HepG2 (cell line): ENCODE data around the gene KIFC1. TPM values are rescaled to one million over a fixed set of nuclear protein-coding genes. Genes with fewer than 3 reads are reported as not detected.

Source experiments
- ATAC-seq: fragments of 200-7000 bp; cut with Tn5 transposase; 3 replicates; pipeline ENCODE4 v1.9.1; 2020; ENCODE audit warnings: mild to moderate bottlenecking, moderate library complexity
- BruUV-seq: library from RNA; stranded (reverse); fragments of 400-500 nt; replicated peaks from 2 replicates; lab custom pipeline; 2021; lab: Mats Ljungman, UMichigan
- CTCF ChIA-PET: fragments of 300-600 bp; formaldehyde crosslinking; extraction: SDS; loops from one replicate; lab custom pipeline; 2021; ENCODE audit warnings: low total read pairs, inconsistent platforms, low intra/inter-chr PET ratio; lab: Yijun Ruan, JAX
- POLR2A ChIA-PET: fragments of 350-600 bp; sonication (Branson Sonifier 250); formaldehyde crosslinking; loops from one replicate; lab custom pipeline; 2020; ENCODE audit warnings: antibody characterized with exemption, inconsistent platforms; lab: Yijun Ruan, JAX
- DNase-seq: peaks from one replicate; pipeline ENCODE4 v3.0.0-alpha.2; 2015; ENCODE audit warnings: low spot score
- FAIRE-seq: peaks from 3 replicates; lab custom pipeline; 2011; peaks lifted over from hg19 to GRCh38; lab: Jason Lieb, UNC
- H2AFZ ChIP-seq: one replicate; pipeline ENCODE4 v1.6.1; 2011; ENCODE audit warnings: low read length, inconsistent platforms
- H3K27ac ChIP-seq: fragments of 300-600 bp; 3 replicates; pipeline ENCODE4 v1.8.0; 2011; ENCODE audit warnings: mixed run types, mild to moderate bottlenecking, mixed read lengths, low read length, inconsistent platforms; ENCODE audit not compliant: insufficient read depth; ENCODE audit errors: extremely low read length
- H3K27me3 ChIP-seq, 2 experiments: fragments of 200-600 bp in 1 of 2; 2 replicates in 1 of 2; 3 replicates in 1 of 2; pipeline versions ENCODE4 v1.6.0 to v1.8.0; 2011; ENCODE audit warnings: low read length in 2 of 2, mild to moderate bottlenecking in 2 of 2, moderate library complexity in 2 of 2, inconsistent platforms in 1 of 2; ENCODE audit not compliant: insufficient read depth in 2 of 2, control insufficient read depth in 1 of 2
- H3K36me3 ChIP-seq, 2 experiments: fragments of 200-600 bp in 1 of 2; replicated peaks in 1 of 2; 2 replicates in 1 of 2; 3 replicates in 1 of 2; pipeline versions ENCODE4 v1.5.1 to v1.8.0; 2011; ENCODE audit warnings: low read length in 2 of 2, inconsistent platforms in 1 of 2; ENCODE audit not compliant: insufficient read depth in 2 of 2, control insufficient read depth in 1 of 2
- H3K4me1 ChIP-seq: 2 replicates; pipeline ENCODE4 v1.5.1; 2012; ENCODE audit warnings: low read length, inconsistent platforms; ENCODE audit not compliant: insufficient read depth
- H3K4me2 ChIP-seq: 2 replicates; pipeline ENCODE4 v1.6.0; 2011; ENCODE audit warnings: low read depth, low read length, inconsistent platforms
- H3K4me3 ChIP-seq, 3 experiments: fragments of 200-600 bp in 1 of 3; sonication (generic), shearing (Covaris generic) in 1 of 3; replicated peaks in 1 of 3; 2 replicates each; pipeline ENCODE4 v1.5.1; 2011 to 2016; ENCODE audit warnings: low read length in 3 of 3, inconsistent platforms in 2 of 3, low read depth in 2 of 3, mild to moderate bottlenecking in 2 of 3, control low read depth in 1 of 3, mixed read lengths in 1 of 3; ENCODE audit not compliant: insufficient read depth in 1 of 3
- H3K79me2 ChIP-seq: one replicate; pipeline ENCODE4 v1.6.1; 2011; ENCODE audit warnings: low read length, inconsistent platforms; ENCODE audit not compliant: insufficient read depth
- H3K9ac ChIP-seq: 2 replicates; pipeline ENCODE4 v1.6.0; 2011; ENCODE audit warnings: mild to moderate bottlenecking, low read depth, low read length, inconsistent platforms; ENCODE audit not compliant: insufficient read depth
- H3K9me3 ChIP-seq: 2 replicates; pipeline ENCODE4 v1.5.1; 2012; ENCODE audit warnings: mild to moderate bottlenecking, low read length
- H4K20me1 ChIP-seq: 2 replicates; pipeline ENCODE4 v1.6.0; 2011; ENCODE audit warnings: inconsistent platforms, mild to moderate bottlenecking, low read length, moderate library complexity; ENCODE audit not compliant: insufficient read depth
- SRF ChIP-seq: IDR thresholded peaks from 2 replicates; pipeline ENCODE4 v1.6.1; 2011; ENCODE audit warnings: mild to moderate bottlenecking, low read depth, low read length, moderate library complexity
- ZNF30 ChIP-seq: sonication (generic); formaldehyde crosslinking; IDR thresholded peaks from 2 replicates; pipeline ENCODE4 v1.5.0; 2020; ENCODE audit warnings: mild to moderate bottlenecking, missing genetic modification reagents
- ZNF337 ChIP-seq: sonication (generic); formaldehyde crosslinking; IDR thresholded peaks from 2 replicates; pipeline ENCODE4 v1.5.1; 2020; ENCODE audit warnings: missing genetic modification reagents, low read depth, mild to moderate bottlenecking, borderline replicate concordance
- ZNF446 ChIP-seq: sonication (generic); formaldehyde crosslinking; IDR thresholded peaks from 2 replicates; pipeline ENCODE4 v1.5.0; 2020; ENCODE audit warnings: mild to moderate bottlenecking, missing genetic modification reagents
- ZNF878 ChIP-seq: sonication (generic); formaldehyde crosslinking; IDR thresholded peaks from 2 replicates; pipeline ENCODE4 v1.8.1; 2023; ENCODE audit warnings: mild to moderate bottlenecking, missing genetic modification reagents, moderate library complexity
- WGBS: methylation state at CpG from one replicate; pipeline ENCODE4 v1.1.6; 2017; ENCODE audit warnings: low lambda C conversion rate; 5-methylcytosine and 5-hydroxymethylcytosine counted together
- in situ Hi-C: cut with HindIII; loops from 2 replicates; pipeline ENCODE4 v1.10.0; 2017; ENCODE audit warnings: low pct_unique_long_range_greater_than_20kb; ENCODE audit not compliant: extremely low pct_ligation_motif_present
- intact Hi-C: fragments of 100-400 bp; cut with micrococcal nuclease; formaldehyde crosslinking; loops from one replicate; pipeline ENCODE4 v1.10.0; 2022; ENCODE audit not compliant: unreplicated experiment
- polyA plus RNA-seq, 8 experiments: library from polyadenylated mRNA; depleted of rRNA in 3 of 8; stranded (reverse) in 7 of 8; unstranded in 1 of 8; fragments of >200 nt; fragmentation: Illumina TruSeq in 4 of 8; extraction: Trizol in 4 of 8; gene quantifications; 2 replicates each; pipeline versions ENCODE4 v1.2.1 to v1.2.3, GENCODE V29; 2011 to 2016; ENCODE audit warnings: low read depth in 4 of 8, missing spikeins in 1 of 8, mixed read lengths in 1 of 8; ENCODE audit not compliant: insufficient read depth in 1 of 8
- total RNA-seq, 5 experiments: library from RNA; depleted of rRNA; stranded (reverse); fragments of >200 nt; fragmentation: Illumina TruSeq; extraction: Trizol; gene quantifications; 2 replicates each; pipeline ENCODE4 v1.2.3, GENCODE V29; 2016; ENCODE audit warnings: low read depth in 1 of 5
- TF ChIP-seq, protein P1 (sequence below): sonication (generic); formaldehyde crosslinking; IDR thresholded peaks from 2 replicates; pipeline ENCODE4 v1.4.0; 2020; ENCODE audit warnings: missing genetic modification reagents
- TF ChIP-seq, protein P2 (sequence below): sonication (generic); formaldehyde crosslinking; IDR thresholded peaks from 2 replicates; pipeline ENCODE4 v1.4.0; 2020; ENCODE audit warnings: missing genetic modification reagents, borderline replicate concordance

KIFC1 gene
- total and polyA plus RNA-seq, 2 of the 13 experiments (the other 11 are each of a cell fraction or from before 2014, with no cell fraction given): 25.0 to 45.5 TPM

DNA sequence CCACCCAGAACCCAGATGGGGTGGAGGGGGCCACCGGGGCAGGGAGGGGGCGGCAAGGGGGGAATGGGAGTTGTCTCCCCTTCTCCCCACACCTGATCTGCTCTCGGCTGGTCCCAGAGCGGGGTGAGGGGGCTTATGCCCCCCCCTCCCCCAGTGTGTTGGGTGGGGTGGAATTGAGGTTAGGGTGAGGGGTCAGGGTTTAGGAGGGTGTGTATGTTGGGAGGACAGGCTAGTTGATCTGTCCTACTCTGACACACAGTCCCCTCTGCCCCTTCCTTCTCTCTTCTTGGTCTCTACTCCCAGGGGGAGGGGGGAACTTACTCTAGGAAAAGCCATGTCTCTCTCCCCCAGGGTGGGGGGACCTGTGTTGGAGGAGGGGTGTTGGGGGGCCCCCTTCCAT lies 60.9 kb downstream of the KIFC1 start:
- BruUV-seq: no TSS peak
- Histone ChIP-seq H3K9ac (no peak overlapping the region), H3K36me3 (peaks cover 0 to 9% of the 10 kb centered on the region in 2 experiments; a peak in 3 of 5 replicates), H3K4me1 (peaks cover 20% of the 10 kb centered on the region), H3K9me3 (no peaks in the 10 kb centered on the region), H2AFZ (no peak overlapping the region), H4K20me1 (no peaks in the 10 kb centered on the region), H3K27ac (no peak overlapping the region), H3K4me2 (no peak overlapping the region), H3K27me3 (no peaks in the 10 kb centered on the region; a peak in 1 of 5 replicates), H3K4me3 (no peak overlapping the region), H3K79me2 (peaks cover 15% of the 10 kb centered on the region)
- ChIA-PET CTCF (no interaction called here), POLR2A (no interaction called here)
- no peak for TF ChIP-seq ZNF446 (CRISPR knock-in tag)
- no peak for TF ChIP-seq ZNF878 (CRISPR knock-in tag)
- TF ChIP-seq, protein P1, sequence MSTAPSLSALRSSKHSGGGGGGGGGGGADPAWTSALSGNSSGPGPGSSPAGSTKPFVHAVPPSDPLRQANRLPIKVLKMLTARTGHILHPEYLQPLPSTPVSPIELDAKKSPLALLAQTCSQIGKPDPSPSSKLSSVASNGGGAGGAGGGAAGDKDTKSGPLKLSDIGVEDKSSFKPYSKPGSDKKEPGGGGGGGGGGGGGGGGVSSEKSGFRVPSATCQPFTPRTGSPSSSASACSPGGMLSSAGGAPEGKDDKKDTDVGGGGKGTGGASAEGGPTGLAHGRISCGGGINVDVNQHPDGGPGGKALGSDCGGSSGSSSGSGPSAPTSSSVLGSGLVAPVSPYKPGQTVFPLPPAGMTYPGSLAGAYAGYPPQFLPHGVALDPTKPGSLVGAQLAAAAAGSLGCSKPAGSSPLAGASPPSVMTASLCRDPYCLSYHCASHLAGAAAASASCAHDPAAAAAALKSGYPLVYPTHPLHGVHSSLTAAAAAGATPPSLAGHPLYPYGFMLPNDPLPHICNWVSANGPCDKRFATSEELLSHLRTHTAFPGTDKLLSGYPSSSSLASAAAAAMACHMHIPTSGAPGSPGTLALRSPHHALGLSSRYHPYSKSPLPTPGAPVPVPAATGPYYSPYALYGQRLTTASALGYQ: no peak
- no peak for TF ChIP-seq ZNF30 (CRISPR knock-in tag)
- TF ChIP-seq ZNF337 (CRISPR knock-in tag): no peak
- TF ChIP-seq SRF: no peak
- TF ChIP-seq, protein P2, sequence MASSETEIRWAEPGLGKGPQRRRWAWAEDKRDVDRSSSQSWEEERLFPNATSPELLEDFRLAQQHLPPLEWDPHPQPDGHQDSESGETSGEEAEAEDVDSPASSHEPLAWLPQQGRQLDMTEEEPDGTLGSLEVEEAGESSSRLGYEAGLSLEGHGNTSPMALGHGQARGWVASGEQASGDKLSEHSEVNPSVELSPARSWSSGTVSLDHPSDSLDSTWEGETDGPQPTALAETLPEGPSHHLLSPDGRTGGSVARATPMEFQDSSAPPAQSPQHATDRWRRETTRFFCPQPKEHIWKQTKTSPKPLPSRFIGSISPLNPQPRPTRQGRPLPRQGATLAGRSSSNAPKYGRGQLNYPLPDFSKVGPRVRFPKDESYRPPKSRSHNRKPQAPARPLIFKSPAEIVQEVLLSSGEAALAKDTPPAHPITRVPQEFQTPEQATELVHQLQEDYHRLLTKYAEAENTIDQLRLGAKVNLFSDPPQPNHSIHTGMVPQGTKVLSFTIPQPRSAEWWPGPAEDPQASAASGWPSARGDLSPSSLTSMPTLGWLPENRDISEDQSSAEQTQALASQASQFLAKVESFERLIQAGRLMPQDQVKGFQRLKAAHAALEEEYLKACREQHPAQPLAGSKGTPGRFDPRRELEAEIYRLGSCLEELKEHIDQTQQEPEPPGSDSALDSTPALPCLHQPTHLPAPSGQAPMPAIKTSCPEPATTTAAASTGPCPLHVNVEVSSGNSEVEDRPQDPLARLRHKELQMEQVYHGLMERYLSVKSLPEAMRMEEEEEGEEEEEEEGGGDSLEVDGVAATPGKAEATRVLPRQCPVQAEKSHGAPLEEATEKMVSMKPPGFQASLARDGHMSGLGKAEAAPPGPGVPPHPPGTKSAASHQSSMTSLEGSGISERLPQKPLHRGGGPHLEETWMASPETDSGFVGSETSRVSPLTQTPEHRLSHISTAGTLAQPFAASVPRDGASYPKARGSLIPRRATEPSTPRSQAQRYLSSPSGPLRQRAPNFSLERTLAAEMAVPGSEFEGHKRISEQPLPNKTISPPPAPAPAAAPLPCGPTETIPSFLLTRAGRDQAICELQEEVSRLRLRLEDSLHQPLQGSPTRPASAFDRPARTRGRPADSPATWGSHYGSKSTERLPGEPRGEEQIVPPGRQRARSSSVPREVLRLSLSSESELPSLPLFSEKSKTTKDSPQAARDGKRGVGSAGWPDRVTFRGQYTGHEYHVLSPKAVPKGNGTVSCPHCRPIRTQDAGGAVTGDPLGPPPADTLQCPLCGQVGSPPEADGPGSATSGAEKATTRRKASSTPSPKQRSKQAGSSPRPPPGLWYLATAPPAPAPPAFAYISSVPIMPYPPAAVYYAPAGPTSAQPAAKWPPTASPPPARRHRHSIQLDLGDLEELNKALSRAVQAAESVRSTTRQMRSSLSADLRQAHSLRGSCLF (CRISPR knock-in tag): no peak
- ATAC-seq (no peak), DNase-seq (no peak), FAIRE-seq (no peak)
- intact Hi-C loops: no loop called here
- in situ Hi-C loops: no loop called here
- 98% methylated on average over 4 of the region's 4 CpGs for WGBS
